Neural cell (in vitro differentiated cells): ENCODE results near the gene NHLH1. TPM values are rescaled to one million over a fixed set of nuclear protein-coding genes. Genes with fewer than 3 reads are reported as not detected.

Source experiments
- H2AFZ ChIP-seq: fragments of 200-600, 300-800 bp; sonication (generic), shearing (Covaris generic); 2 replicates; pipeline ENCODE4 v1.6.0; 2014; ENCODE audit warnings: low read depth, mild to moderate bottlenecking, antibody characterized with exemption, low read length, moderate library complexity
- H3F3A ChIP-seq: fragments of 200-600 bp; shearing (Covaris generic); 2 replicates; pipeline ENCODE4 v1.6.1; 2016; ENCODE audit warnings: mild to moderate bottlenecking, moderate library complexity, mixed read lengths, antibody characterized with exemption, low read length; ENCODE audit not compliant: insufficient read depth, poor library complexity, severe bottlenecking
- H3K27ac ChIP-seq: fragments of 200-600, 300-800 bp; sonication (generic), shearing (Covaris generic); 2 replicates; pipeline ENCODE4 v1.5.1; 2014; ENCODE audit warnings: mild to moderate bottlenecking, low read length, moderate library complexity
- H3K27me3 ChIP-seq: fragments of 300-800, 200-600 bp; sonication (generic), shearing (Covaris generic); 2 replicates; pipeline ENCODE4 v1.6.0; 2014; ENCODE audit warnings: mild to moderate bottlenecking, low read depth, low read length, moderate library complexity; ENCODE audit not compliant: insufficient read depth
- H3K36me3 ChIP-seq: fragments of 300-800, 200-600 bp; sonication (generic), shearing (Covaris generic); 2 replicates; pipeline ENCODE4 v1.5.1; 2014; ENCODE audit warnings: mild to moderate bottlenecking, antibody characterized with exemption, low read length, moderate library complexity; ENCODE audit not compliant: insufficient read depth
- H3K4me2 ChIP-seq: fragments of 300-800, 200-600 bp; sonication (generic), shearing (Covaris generic); 2 replicates; pipeline ENCODE4 v1.6.0; 2014; ENCODE audit warnings: mild to moderate bottlenecking, low read length
- H3K4me3 ChIP-seq: fragments of 300-800, 200-600 bp; sonication (generic), shearing (Covaris generic); 2 replicates; pipeline ENCODE4 v1.5.1; 2014; ENCODE audit warnings: mild to moderate bottlenecking, low read length, moderate library complexity
- H3K79me2 ChIP-seq: fragments of 200-600 bp; shearing (Covaris generic); replicated peaks from 2 replicates; pipeline ENCODE4 v1.6.0; 2014; ENCODE audit warnings: mild to moderate bottlenecking, low read length, moderate library complexity; ENCODE audit not compliant: insufficient read depth
- H3K9ac ChIP-seq: fragments of 300-800, 200-600 bp; sonication (generic), shearing (Covaris generic); 2 replicates; pipeline ENCODE4 v1.6.1; 2016; ENCODE audit warnings: mild to moderate bottlenecking, low read length, mixed read lengths
- H3K9me2 ChIP-seq: fragments of 200-600 bp; shearing (Covaris generic); 2 replicates; pipeline ENCODE4 v1.6.1; 2016; ENCODE audit warnings: mild to moderate bottlenecking, low read length, mixed read lengths; ENCODE audit not compliant: insufficient read depth
- H3K9me3 ChIP-seq: fragments of 200-600, 300-800 bp; sonication (generic), shearing (Covaris generic); 2 replicates; pipeline ENCODE4 v1.6.1; 2016; ENCODE audit warnings: mild to moderate bottlenecking, mixed run types, low read length, moderate library complexity, mixed read lengths
- H4K20me1 ChIP-seq: fragments of 200-600 bp; shearing (Covaris generic); 2 replicates; pipeline ENCODE4 v1.6.1; 2016; ENCODE audit warnings: mild to moderate bottlenecking, mixed run types; ENCODE audit not compliant: insufficient read depth
- EP300 ChIP-seq: fragments of 450-650 bp; conservative IDR thresholded peaks from 2 replicates; pipeline ENCODE4 v1.6.1; 2014; ENCODE audit warnings: antibody characterized with exemption, mild to moderate bottlenecking, moderate library complexity; ENCODE audit not compliant: poor library complexity, severe bottlenecking
- EZH2 ChIP-seq: fragments of 200-600, 300-800 bp; shearing (Covaris generic), sonication (generic); IDR thresholded peaks from 2 replicates; pipeline ENCODE4 v1.6.1; 2014; ENCODE audit warnings: antibody characterized with exemption, low read length, borderline replicate concordance, mild to moderate bottlenecking; ENCODE audit not compliant: insufficient read depth, poor library complexity, severe bottlenecking
- MXI1 ChIP-seq: fragments of 450-650 bp; conservative IDR thresholded peaks from 2 replicates; pipeline ENCODE4 v1.6.1; 2014; ENCODE audit warnings: antibody characterized with exemption, mild to moderate bottlenecking; ENCODE audit not compliant: poor library complexity, severe bottlenecking
- POLR2AphosphoS5 ChIP-seq: IDR thresholded peaks from 2 replicates; pipeline ENCODE4 v1.6.1; 2012
- RAD21 ChIP-seq: fragments of 450-650 bp; conservative IDR thresholded peaks from 2 replicates; pipeline ENCODE4 v1.6.1; 2014; ENCODE audit warnings: antibody characterized with exemption, mild to moderate bottlenecking, moderate library complexity
- REST ChIP-seq: IDR thresholded peaks from 2 replicates; pipeline ENCODE4 v1.6.1; 2012; ENCODE audit warnings: borderline replicate concordance
- SMC3 ChIP-seq: fragments of 450-650 bp; conservative IDR thresholded peaks from 2 replicates; pipeline ENCODE4 v1.6.1; 2014; ENCODE audit warnings: antibody characterized with exemption, mild to moderate bottlenecking, moderate library complexity; ENCODE audit not compliant: poor library complexity
- TAF1 ChIP-seq: IDR thresholded peaks from 2 replicates; pipeline ENCODE4 v1.6.1; 2012; ENCODE audit warnings: low read depth
- polyA plus RNA-seq: library from polyadenylated mRNA; depleted of rRNA; stranded (reverse); fragments of >200 nt; gene quantifications from 2 replicates; pipeline ENCODE4 v1.2.3, GENCODE V29; 2014
- TF ChIP-seq, protein P1 (sequence below): fragments of 450-650 bp; IDR thresholded peaks from 2 replicates; pipeline ENCODE4 v1.5.1; 2014; ENCODE audit warnings: antibody characterized with exemption, mild to moderate bottlenecking, moderate library complexity; ENCODE audit not compliant: poor library complexity, severe bottlenecking

The NHLH1 gene
- polyA plus RNA-seq, 1 donor from 2014 or later, result 0.11 TPM

- TF ChIP-seq REST, result no peak
- no peak for TF ChIP-seq MXI1
- TF ChIP-seq, protein P1, sequence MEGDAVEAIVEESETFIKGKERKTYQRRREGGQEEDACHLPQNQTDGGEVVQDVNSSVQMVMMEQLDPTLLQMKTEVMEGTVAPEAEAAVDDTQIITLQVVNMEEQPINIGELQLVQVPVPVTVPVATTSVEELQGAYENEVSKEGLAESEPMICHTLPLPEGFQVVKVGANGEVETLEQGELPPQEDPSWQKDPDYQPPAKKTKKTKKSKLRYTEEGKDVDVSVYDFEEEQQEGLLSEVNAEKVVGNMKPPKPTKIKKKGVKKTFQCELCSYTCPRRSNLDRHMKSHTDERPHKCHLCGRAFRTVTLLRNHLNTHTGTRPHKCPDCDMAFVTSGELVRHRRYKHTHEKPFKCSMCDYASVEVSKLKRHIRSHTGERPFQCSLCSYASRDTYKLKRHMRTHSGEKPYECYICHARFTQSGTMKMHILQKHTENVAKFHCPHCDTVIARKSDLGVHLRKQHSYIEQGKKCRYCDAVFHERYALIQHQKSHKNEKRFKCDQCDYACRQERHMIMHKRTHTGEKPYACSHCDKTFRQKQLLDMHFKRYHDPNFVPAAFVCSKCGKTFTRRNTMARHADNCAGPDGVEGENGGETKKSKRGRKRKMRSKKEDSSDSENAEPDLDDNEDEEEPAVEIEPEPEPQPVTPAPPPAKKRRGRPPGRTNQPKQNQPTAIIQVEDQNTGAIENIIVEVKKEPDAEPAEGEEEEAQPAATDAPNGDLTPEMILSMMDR, result no peak
- Histone ChIP-seq H4K20me1 (no peaks in the 10 kb centered on the region), H3K4me3 (no peak overlapping the region), H3K4me2 (no peak overlapping the region), H3K27me3 (no peaks in the 10 kb centered on the region), H3K9me3 (no peaks in the 10 kb centered on the region), H3K9ac (no peak overlapping the region), H3K27ac (no peak overlapping the region), H3K9me2 (no peaks in the 10 kb centered on the region), H3K36me3 (no peaks in the 10 kb centered on the region), H3F3A (no peaks in the 10 kb centered on the region), H3K79me2 (peaks cover under 1% of the 10 kb centered on the region), H2AFZ (no peak overlapping the region)
Observed at GRCh38 chr1:160394673-160395072, 27.8 kb downstream of the NHLH1 start.

DNA sequence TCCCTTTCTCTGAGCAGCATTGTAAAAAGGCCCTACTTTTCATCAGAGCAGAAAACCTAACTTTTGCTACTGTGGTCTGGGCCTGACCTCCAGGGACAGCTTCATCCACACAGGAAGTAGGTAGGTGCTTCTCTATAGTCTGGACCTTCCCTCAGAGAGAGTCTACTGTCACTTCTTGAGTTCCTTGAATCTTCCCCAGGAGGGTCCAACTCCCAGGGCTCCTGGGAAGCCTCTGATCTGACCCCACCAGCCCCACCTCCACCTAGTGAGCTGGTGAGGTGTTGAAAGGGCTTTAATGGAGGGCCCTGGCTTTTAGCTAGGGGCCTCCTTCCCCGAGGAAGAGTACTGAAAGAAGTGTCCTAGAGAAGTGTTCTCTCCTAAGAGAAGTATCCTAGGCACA lies 30.8 kb downstream of the NHLH1 start:
- H2AFZ ChIP-seq, result no peak overlapping the region
- H3F3A ChIP-seq, result no peaks in the 10 kb centered on the region
- no peaks in the 10 kb centered on the region for H4K20me1 ChIP-seq
- no peaks in the 10 kb centered on the region for H3K36me3 ChIP-seq
- no peak overlapping the region for H3K4me3 ChIP-seq
- H3K27me3 ChIP-seq, result no peaks in the 10 kb centered on the region
- no peaks in the 10 kb centered on the region for H3K9me3 ChIP-seq
- no peaks in the 10 kb centered on the region for H3K9me2 ChIP-seq
- no peak overlapping the region for H3K9ac ChIP-seq
- peaks cover 27% of the 10 kb centered on the region for H3K79me2 ChIP-seq
- H3K4me2 ChIP-seq, result no peak overlapping the region
- H3K27ac ChIP-seq, result no peak overlapping the region
- no peak for TF ChIP-seq MXI1
- no peak for TF ChIP-seq POLR2AphosphoS5
- TF ChIP-seq REST, result no peak
- TF ChIP-seq, protein P1, result no peak
- TF ChIP-seq TAF1, result no peak
- no peak for TF ChIP-seq RAD21
- TF ChIP-seq EZH2, result no peak
- TF ChIP-seq EP300, result no peak
- no peak for TF ChIP-seq SMC3
